ENCODE results near the gene ANKRD66.
"Not testable (repeated sequence)": the region's sequence is repeated elsewhere in the genome, so short reads cannot be mapped to it uniquely, and the experiment has no call there.

Gene ANKRD66

DNA sequence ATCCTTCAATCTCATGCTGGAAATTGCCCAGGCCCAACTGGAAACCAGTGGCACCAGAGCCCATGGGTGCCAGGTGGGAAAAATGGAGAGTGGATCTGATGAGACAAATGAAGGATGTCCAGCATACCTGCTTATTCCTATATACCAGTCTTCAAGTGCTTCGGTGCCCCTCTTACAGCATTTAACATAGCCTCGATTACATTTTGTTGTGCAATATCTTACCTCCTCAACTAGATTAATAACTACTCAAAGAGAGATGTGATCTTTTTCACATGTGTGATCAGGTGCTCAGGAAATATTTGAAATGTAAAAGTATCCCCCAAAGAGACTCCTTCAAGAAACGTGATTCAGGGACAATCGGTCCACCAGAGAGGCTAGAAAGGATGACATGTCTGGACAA, 4.8 kb upstream of the ANKRD66 start:
- H3K27me3 Mint-ChIP-seq (ENCODE audit: low read depth): peaks cover 10% of the 10 kb centered on the region
- no peak overlapping the region for H3K27ac Mint-ChIP-seq
- H3K36me3 Mint-ChIP-seq (ENCODE audit: low read depth): no peaks in the 10 kb centered on the region
- H3K9me3 Mint-ChIP-seq: no peaks in the 10 kb centered on the region
- no peak overlapping the region for H3K4me3 Mint-ChIP-seq
- H3K4me1 Mint-ChIP-seq (ENCODE audit: low read depth): no peaks in the 10 kb centered on the region

DNA sequence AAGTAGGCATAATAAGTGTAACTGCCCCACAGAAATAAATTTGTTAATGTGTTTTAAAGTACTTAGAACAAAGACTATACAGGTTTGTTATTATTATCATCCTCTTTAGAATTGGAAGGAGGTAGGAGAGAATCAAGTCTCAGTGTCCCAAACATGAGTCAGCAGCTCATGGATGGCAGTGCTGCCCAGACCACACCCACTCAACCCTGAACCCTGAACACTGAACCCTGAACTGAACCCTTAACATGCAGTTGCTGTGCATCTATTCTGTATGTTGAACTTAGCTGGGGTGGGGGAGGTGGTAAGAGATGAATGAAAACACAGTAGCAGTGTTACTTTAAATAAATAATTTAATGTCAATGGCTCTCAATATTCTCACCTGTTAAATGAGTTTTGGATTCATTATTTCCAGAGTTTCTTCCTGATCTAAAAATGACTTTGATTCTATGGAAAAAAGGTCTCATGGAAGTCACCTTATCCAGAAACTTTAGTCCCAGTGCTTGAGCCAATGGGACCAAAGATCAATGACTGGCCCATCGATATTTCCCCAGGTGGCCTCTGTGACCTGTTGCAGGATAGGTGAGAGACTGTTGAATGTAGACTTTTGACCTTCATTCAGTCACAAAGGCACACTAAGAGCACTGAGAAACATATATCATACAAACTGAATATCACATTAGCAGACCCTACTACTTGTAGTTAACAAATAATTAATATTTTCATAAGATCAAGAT, 3.1 kb upstream of the ANKRD66 start:
- Mint-ChIP-seq H3K4me3 (no peak overlapping the region), H3K4me1 (ENCODE audit: low read depth) (no peaks in the 10 kb centered on the region), H3K9me3 (no peaks in the 10 kb centered on the region), H3K27ac (no peak overlapping the region), H3K27me3 (ENCODE audit: low read depth) (peaks cover 6% of the 10 kb centered on the region), H3K36me3 (ENCODE audit: low read depth) (no peaks in the 10 kb centered on the region)

DNA sequence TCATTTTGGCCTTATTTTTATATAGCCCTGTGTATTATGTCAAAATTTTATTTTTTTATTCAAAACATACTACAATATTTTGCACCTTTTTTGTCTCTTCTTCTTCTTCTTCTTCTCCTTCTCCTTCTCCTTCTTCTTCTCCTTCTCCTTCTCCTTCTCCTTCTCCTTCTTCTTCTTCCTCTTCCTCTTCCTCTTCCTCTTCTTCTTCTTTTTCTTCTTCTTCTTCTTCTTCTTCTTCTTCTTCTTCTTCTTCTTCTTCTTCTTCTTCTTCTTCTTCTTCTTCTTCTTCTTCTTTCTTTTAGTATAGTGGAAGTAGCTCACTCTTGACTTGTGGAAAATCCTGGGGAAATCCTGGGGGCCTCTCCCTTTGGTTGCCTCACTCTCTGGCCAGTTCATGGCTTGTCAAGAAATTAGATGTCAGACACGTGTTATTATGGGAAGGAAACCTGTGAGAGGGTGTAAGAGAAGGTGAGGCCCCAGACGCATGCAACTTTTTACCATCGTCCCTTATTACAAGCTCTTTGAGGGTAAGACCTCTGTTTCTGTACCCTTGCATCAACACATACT, 2.5 kb upstream of the ANKRD66 start:
- H3K36me3 Mint-ChIP-seq (ENCODE audit: low read depth); H3K4me3 Mint-ChIP-seq: not testable (repeated sequence)

DNA sequence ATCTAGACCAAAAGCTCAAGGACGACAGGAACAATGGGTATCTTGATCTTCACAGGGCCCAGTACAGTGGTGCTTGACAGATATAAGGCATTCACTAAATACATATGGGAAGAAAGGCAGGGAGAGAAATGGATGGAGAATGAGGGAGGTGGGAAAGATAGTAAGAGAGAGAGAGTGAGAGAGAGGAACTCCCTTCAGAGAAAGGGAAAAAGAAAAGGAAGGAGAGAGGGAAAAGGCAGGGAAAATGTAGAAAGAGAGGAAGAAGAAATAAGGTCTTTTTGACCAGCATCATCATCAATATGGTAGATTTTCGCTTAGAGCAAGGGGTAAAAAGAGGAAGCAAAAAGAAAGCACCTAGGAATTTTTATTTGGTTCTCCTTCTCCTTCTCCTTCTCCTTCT, 760 bp upstream of the ANKRD66 start:
- peaks cover 6% of the 10 kb centered on the region for H3K27me3 Mint-ChIP-seq (ENCODE audit: low read depth)
- no peak overlapping the region for H3K27ac Mint-ChIP-seq
- H3K36me3 Mint-ChIP-seq (ENCODE audit: low read depth): no peaks in the 10 kb centered on the region
- H3K9me3 Mint-ChIP-seq: no peaks in the 10 kb centered on the region
- no peak overlapping the region for H3K4me3 Mint-ChIP-seq
- no peaks in the 10 kb centered on the region for H3K4me1 Mint-ChIP-seq (ENCODE audit: low read depth)

More for the DNA sequence above, 2.5 kb upstream of the ANKRD66 start:
- not testable (repeated sequence) for H3K27ac Mint-ChIP-seq; H3K4me1 Mint-ChIP-seq (ENCODE audit: low read depth); H3K27me3 Mint-ChIP-seq (ENCODE audit: low read depth); H3K9me3 Mint-ChIP-seq

DNA sequence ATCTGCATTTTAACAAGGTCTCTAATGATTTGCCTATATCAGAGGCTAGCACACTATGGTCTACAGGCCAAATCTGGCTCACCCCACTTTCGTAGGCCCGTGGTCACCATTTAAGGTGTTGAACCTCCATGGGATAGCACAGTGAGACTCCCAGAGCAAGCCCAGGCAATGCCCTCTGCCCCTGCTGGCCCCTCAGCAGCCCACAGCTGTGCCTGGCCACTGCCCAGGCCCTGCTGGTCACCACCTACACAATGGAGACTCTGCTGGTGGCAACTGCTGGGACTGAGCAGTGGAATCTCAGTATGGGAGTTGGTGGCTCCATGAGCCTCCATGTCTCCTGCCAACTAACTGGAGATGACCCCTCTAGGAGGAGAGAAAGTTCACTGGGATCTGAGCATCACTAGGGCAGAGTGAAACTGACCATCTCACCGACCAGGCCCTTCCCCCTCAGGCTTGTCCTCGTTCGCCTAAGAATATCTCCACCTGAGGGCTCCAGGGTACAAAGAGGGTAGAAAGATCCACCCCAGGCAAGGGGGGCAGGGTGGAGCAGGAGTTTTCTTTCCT, 2.3 kb downstream of the ANKRD66 start:
- no peaks in the 10 kb centered on the region for H3K9me3 Mint-ChIP-seq
- H3K27ac Mint-ChIP-seq: no peak overlapping the region
- no peaks in the 10 kb centered on the region for H3K4me1 Mint-ChIP-seq (ENCODE audit: low read depth)
- H3K27me3 Mint-ChIP-seq (ENCODE audit: low read depth): peaks cover 6% of the 10 kb centered on the region
- no peaks in the 10 kb centered on the region for H3K36me3 Mint-ChIP-seq (ENCODE audit: low read depth)
- no peak overlapping the region for H3K4me3 Mint-ChIP-seq

DNA sequence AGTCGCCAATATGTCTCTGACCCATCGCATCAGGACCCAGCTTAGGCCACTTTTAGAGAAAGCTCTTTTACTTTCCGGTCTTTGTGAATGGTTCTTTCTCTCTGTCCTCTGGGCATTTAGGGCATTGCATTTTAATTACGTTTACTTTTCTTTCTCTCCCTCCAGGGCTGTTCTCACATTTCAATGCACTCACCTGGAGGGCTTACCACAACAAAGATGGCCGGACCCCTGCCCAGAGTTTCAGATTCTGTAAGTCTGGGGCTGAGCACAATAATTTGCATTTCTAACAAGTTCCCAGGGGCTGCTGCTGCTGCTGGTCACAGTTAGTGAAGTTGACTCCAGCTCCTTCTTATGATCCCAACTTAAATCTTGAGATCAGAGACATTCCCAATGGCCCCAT, 3.0 kb downstream of the ANKRD66 start:
- Mint-ChIP-seq H3K27ac (no peak overlapping the region), H3K9me3 (no peaks in the 10 kb centered on the region), H3K4me3 (no peak overlapping the region), H3K36me3 (ENCODE audit: low read depth) (no peaks in the 10 kb centered on the region), H3K4me1 (ENCODE audit: low read depth) (no peaks in the 10 kb centered on the region), H3K27me3 (ENCODE audit: low read depth) (peaks cover 6% of the 10 kb centered on the region)

DNA sequence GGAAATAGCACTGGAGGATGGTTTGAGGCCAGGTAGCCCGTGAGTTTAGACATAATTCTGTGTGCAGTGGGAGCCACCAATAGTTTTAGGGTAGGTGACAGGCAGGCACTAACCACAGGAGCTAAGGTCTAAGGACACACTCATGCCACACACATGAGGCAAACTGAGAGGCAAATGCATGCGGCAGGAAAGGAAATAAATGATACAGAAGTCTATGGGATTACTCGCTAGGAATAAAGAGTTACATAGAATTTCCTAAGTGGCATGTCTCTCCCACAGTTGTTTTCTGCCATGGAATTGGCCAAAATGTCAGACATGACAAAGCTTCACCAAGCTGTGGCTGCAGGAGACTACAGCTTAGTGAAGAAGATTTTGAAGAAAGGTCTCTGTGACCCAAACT, 4.9 kb downstream of the ANKRD66 start:
- Mint-ChIP-seq H3K9me3 (no peaks in the 10 kb centered on the region), H3K36me3 (ENCODE audit: low read depth) (no peaks in the 10 kb centered on the region), H3K27me3 (ENCODE audit: low read depth) (no peaks in the 10 kb centered on the region), H3K4me3 (no peak overlapping the region), H3K27ac (no peak overlapping the region), H3K4me1 (ENCODE audit: low read depth) (no peaks in the 10 kb centered on the region)

DNA sequence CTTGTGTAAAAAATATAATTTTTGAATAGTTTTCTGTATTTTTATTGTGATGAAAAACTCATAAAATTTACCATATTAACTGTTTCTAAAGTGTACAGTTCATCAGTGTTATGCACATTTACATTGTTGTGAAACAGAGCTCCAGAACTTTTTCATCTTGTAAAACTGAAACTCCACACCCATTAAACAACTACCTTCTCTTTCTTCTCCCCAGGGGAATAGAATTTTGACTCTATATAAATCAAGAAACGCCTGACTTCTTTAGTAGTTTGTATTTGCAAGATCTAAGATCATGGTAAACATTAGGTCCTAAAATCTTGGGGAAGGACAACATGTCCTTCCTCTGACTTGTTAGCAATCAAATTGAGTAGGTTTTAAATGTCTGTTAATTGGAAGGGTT, 9.1 kb downstream of the ANKRD66 start:
- Mint-ChIP-seq H3K27ac (no peak overlapping the region), H3K27me3 (ENCODE audit: low read depth) (no peaks in the 10 kb centered on the region), H3K4me3 (no peak overlapping the region), H3K9me3 (no peaks in the 10 kb centered on the region), H3K36me3 (ENCODE audit: low read depth) (no peaks in the 10 kb centered on the region), H3K4me1 (ENCODE audit: low read depth) (no peaks in the 10 kb centered on the region)

DNA sequence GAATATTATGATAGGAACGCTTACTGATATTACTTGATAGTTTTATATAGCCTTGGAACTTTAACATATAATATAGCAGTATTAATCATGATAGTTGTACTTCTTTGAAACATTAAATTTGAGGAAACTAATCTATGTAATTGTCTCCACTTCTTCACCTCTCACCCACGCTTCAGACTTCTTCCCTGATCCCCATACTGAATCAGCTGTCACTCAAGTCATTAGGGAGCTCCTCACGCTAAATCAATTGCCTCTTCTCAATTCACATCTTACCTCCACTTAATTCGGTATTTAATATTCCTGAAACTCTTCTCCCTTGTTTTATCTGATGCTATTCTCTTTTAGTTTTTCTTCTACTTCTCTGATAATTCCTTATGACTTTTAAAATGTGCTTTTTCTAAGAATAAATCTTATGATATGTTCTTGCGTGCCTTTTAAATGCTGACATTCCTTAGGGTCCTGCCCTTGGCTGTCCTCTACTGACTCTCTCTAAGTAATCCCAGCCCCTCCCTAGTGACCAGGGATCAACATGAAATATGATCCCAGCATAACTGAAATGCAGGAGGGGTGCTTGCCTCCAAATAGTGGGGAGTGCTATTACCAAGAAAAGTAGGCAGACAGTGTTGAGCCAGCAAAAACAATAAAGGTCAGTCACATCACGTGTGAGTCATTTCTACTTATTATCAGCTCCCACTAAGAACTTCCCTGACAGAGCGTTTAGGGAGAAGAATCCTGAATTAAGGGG, 9.9 kb downstream of the ANKRD66 start:
- H3K9me3 Mint-ChIP-seq: no peaks in the 10 kb centered on the region
- no peaks in the 10 kb centered on the region for H3K4me1 Mint-ChIP-seq (ENCODE audit: low read depth)
- no peaks in the 10 kb centered on the region for H3K36me3 Mint-ChIP-seq (ENCODE audit: low read depth)
- no peak overlapping the region for H3K27ac Mint-ChIP-seq
- H3K27me3 Mint-ChIP-seq (ENCODE audit: low read depth): no peaks in the 10 kb centered on the region
- no peak overlapping the region for H3K4me3 Mint-ChIP-seq

DNA sequence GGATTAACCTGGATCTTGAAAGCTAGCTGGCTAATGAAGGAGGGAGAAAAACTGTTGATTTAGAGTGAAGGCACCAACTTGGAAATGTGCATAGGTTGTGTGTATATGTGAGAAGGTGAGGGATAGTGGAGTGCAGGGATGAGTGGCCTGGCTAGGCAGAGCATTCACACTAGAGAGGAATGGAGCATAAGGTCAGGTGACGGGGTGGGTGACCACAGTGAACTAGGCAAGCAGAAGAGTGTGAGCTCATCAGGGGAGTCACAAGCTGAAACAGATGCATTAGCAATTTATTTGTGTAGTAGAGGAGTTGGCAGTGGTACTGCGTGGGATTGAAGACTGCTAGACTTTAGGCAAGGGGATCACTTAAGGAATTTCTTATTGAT, 10.5 kb downstream of the ANKRD66 start:
- Mint-ChIP-seq H3K4me1 (ENCODE audit: low read depth) (no peaks in the 10 kb centered on the region), H3K36me3 (ENCODE audit: low read depth) (no peaks in the 10 kb centered on the region), H3K4me3 (no peak overlapping the region), H3K27me3 (ENCODE audit: low read depth) (no peaks in the 10 kb centered on the region), H3K27ac (no peak overlapping the region), H3K9me3 (no peaks in the 10 kb centered on the region)

DNA sequence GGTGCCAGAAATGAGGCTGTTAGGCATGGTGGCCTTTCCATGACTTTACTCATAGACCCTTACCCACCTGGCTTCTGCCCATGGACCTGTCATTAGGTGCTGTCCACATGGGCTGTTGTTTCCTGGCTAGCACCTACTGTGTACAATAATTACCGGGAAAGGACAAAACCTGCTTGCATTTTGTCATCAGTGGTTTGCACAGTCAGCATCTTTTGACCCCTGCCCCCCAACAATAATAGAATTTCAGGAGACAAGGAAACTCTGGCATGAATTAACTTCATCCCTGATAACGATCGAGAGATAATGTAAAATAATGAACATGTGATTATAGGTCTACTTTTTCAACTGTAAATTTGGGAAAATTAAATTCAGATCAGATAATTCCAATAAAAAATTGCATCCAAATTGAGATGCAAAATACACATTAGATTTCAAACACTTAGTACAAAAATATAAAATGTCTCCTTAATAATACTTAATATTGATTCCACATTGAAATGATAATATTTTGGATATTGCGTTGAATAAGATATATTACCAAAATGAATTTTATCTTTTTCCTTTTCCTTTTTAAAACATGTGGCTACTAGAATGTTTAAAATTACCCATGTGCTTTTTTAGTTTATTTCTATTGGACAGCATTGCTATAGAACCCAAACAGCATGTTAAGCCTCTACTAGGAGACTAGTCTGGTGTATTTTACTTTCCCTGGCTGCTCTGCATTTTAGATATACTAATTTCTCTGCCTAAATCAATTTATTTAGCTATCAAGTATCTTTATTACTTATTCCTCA, 12.4 kb downstream of the ANKRD66 start:
- no peaks in the 10 kb centered on the region for H3K27me3 Mint-ChIP-seq (ENCODE audit: low read depth)
- no peak overlapping the region for H3K4me3 Mint-ChIP-seq
- H3K27ac Mint-ChIP-seq: no peak overlapping the region
- H3K4me1 Mint-ChIP-seq (ENCODE audit: low read depth): no peaks in the 10 kb centered on the region
- no peaks in the 10 kb centered on the region for H3K36me3 Mint-ChIP-seq (ENCODE audit: low read depth)
- H3K9me3 Mint-ChIP-seq: no peaks in the 10 kb centered on the region

DNA sequence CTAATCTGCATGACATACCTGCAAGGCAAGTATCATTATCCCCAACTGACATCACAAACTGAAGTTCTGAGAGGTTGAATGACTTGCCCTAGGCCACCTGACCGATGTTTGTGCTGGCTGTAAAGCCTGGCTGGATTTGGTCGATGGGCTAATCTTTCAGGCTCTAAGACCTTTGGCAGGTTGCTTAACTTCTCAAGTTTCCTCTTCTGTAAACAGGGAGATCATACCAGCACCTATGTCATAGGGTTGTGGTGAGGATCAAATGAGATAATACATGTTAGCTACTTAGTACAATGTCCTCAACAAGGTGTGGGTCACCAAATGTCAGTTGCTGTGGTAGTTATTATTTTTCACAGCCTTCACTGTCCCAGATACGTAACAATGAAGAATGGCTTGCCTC, 14.2 kb downstream of the ANKRD66 start:
- Mint-ChIP-seq H3K27me3 (ENCODE audit: low read depth) (no peaks in the 10 kb centered on the region), H3K4me3 (no peak overlapping the region), H3K27ac (no peak overlapping the region), H3K4me1 (ENCODE audit: low read depth) (no peaks in the 10 kb centered on the region), H3K9me3 (no peaks in the 10 kb centered on the region), H3K36me3 (ENCODE audit: low read depth) (no peaks in the 10 kb centered on the region)

DNA sequence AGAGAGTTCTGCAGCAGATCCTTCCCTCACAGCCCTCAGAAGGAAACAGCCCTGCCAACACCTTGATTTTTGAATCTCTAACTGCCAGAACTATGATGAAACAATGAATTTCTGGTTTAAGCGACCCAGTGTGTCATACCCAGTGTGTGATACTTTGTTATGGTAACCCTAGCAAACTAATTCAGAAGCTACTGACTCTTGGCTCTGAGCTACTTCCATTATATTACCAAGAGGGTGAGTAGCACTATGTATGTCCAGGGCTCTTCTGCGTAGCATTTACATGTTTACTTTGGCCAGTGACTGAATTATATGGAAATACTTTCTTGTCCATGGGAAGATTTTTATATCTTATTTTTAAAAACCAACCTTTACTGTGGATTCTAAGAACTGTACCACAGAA, 16.7 kb downstream of the ANKRD66 start:
- Mint-ChIP-seq H3K27me3 (ENCODE audit: low read depth) (no peaks in the 10 kb centered on the region), H3K9me3 (no peaks in the 10 kb centered on the region), H3K36me3 (ENCODE audit: low read depth) (no peaks in the 10 kb centered on the region), H3K4me1 (ENCODE audit: low read depth) (no peaks in the 10 kb centered on the region), H3K27ac (no peak overlapping the region), H3K4me3 (no peak overlapping the region)

DNA sequence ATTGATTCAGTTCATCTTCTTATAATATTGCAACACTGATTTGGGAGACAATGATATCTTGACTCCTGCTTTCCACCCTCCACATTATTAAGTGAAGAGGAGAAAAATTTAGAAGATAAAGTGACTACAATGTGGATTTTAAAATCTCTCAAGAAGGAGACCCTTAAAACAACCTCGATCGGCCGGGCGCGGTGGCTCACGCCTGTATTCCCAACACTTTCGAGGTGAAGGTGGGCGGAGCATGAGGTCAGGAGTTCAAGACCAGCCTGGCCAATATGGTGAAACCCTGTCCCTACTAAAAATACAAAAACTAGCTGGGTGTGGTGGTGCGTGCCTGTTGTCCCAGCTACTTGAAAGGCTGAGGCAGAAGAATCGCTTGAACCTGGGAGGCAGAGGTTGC, 17.5 kb downstream of the ANKRD66 start:
- not testable (repeated sequence) for H3K4me3 Mint-ChIP-seq; H3K4me1 Mint-ChIP-seq (ENCODE audit: low read depth); H3K27ac Mint-ChIP-seq; H3K9me3 Mint-ChIP-seq; H3K27me3 Mint-ChIP-seq (ENCODE audit: low read depth); H3K36me3 Mint-ChIP-seq (ENCODE audit: low read depth)

Data from T-helper 1 cell treated with Interleukin-12 subunit alpha and Interleukin-12 subunit beta and Interleukin-4 antibody, amounts not matched to agents 30 μg/mL and 1 μg/mL, for 36 hours (primary cell).